GM19351 (cell line): ENCODE measurements around the gene CCDC116.
"Not testable (repeated sequence)": the region's sequence is repeated elsewhere in the genome, so short reads cannot be mapped to it uniquely, and the experiment has no call there.

Experiments
- ATAC-seq: cut with Tn5 transposase; IDR thresholded peaks from one replicate; pipeline ENCODE4 v1.9.1; 2021; ENCODE audit warnings: mild to moderate bottlenecking, moderate library complexity; ENCODE audit not compliant: unreplicated experiment

The CCDC116 gene

GRCh38 chr22:21632237-21632895 is at the start of gene CCDC116:
Gene CCDC116 (plus strand): TSS chr22:21632760. CDS start chr22:21633182, 422 bp downstream.
- no peak for ATAC-seq

- ATAC-seq: no peak
These were observed 49.5 kb upstream of the CCDC116 start for GRCh38 chr22:21582801-21583740.

- no peak for ATAC-seq
These were observed 47.2 kb upstream of the CCDC116 start for GRCh38 chr22:21585389-21585788.

GRCh38 chr22:21587803-21588611 is 44.6 kb upstream of the CCDC116 start:
- ATAC-seq: peak; percentile 90

GRCh38 chr22:21589396-21589795 is 43.2 kb upstream of the CCDC116 start:
- no peak for ATAC-seq

GRCh38 chr22:21590809-21591641 is 41.5 kb upstream of the CCDC116 start:
- no peak for ATAC-seq

GRCh38 chr22:21591695-21592094 is 40.9 kb upstream of the CCDC116 start:
- no peak for ATAC-seq

- ATAC-seq: no peak
These were observed 40.1 kb upstream of the CCDC116 start for GRCh38 chr22:21592422-21592821.

GRCh38 chr22:21593406-21594232 is 38.9 kb upstream of the CCDC116 start:
- no peak for ATAC-seq

GRCh38 chr22:21594865-21595452 is 37.6 kb upstream of the CCDC116 start:
- ATAC-seq: no peak

- not testable (repeated sequence) for ATAC-seq
These were observed 36.0 kb upstream of the CCDC116 start for GRCh38 chr22:21596356-21597135.

- ATAC-seq: no peak
These were observed 34.3 kb upstream of the CCDC116 start for GRCh38 chr22:21598302-21598701.

GRCh38 chr22:21599053-21599893 is 33.3 kb upstream of the CCDC116 start:
- ATAC-seq: no peak

GRCh38 chr22:21602579-21602978 is 30.0 kb upstream of the CCDC116 start:
- no peak for ATAC-seq

- no peak for ATAC-seq
These were observed 28.6 kb upstream of the CCDC116 start for GRCh38 chr22:21603973-21604372.

- ATAC-seq: no peak
These were observed 26.5 kb upstream of the CCDC116 start for GRCh38 chr22:21605887-21606564.

- no peak for ATAC-seq
These were observed 25.8 kb upstream of the CCDC116 start for GRCh38 chr22:21606775-21607174.
